ENCODE measurements around the gene PFDN1. TPM values are rescaled to one million over a fixed set of nuclear protein-coding genes. Genes with fewer than 3 reads are reported as not detected.

The PFDN1 gene
- total and polyA plus RNA-seq, 10 of the 15 experiments (the other 5 are each of a cell fraction or from before 2014, with no cell fraction given): 62.9 to 193 (median 102) TPM

DNA sequence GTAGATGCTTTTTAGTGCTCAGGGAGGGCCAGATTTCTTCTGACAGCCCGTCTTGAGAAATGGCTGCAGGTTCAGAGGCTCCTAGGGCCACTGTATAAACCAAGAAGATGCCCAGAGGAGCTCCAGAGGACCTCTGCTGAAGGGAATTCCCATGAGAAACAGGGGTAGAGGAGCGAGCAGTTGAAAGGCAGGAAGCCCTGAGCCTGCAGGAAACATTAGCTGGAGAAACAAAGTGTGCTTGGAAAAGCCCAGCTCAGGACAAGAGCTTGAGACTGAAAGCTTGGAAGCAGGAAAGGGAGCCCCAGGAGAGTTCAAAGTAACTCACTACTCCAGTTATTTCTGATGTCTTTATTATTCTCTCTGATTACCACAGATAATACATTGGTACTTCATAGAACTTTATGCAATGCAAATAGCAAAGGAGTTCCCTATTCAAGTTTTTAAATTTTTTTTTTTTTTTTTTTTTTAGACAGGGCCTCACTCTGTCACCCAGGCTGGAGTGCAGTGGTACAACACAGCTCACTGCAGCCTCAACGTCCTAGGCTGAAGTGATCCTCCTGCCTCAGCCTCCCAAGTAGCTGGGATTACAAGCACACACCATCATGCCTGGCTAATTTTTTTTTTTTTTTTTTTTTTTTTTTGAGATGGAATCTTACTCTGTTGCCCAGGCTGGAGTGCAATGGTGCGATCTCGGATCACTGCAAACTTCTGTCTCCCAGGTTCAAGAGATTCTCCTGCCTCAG is 27.0 kb upstream of the PFDN1 start (continued):
- TF ChIP-seq, protein P1, sequence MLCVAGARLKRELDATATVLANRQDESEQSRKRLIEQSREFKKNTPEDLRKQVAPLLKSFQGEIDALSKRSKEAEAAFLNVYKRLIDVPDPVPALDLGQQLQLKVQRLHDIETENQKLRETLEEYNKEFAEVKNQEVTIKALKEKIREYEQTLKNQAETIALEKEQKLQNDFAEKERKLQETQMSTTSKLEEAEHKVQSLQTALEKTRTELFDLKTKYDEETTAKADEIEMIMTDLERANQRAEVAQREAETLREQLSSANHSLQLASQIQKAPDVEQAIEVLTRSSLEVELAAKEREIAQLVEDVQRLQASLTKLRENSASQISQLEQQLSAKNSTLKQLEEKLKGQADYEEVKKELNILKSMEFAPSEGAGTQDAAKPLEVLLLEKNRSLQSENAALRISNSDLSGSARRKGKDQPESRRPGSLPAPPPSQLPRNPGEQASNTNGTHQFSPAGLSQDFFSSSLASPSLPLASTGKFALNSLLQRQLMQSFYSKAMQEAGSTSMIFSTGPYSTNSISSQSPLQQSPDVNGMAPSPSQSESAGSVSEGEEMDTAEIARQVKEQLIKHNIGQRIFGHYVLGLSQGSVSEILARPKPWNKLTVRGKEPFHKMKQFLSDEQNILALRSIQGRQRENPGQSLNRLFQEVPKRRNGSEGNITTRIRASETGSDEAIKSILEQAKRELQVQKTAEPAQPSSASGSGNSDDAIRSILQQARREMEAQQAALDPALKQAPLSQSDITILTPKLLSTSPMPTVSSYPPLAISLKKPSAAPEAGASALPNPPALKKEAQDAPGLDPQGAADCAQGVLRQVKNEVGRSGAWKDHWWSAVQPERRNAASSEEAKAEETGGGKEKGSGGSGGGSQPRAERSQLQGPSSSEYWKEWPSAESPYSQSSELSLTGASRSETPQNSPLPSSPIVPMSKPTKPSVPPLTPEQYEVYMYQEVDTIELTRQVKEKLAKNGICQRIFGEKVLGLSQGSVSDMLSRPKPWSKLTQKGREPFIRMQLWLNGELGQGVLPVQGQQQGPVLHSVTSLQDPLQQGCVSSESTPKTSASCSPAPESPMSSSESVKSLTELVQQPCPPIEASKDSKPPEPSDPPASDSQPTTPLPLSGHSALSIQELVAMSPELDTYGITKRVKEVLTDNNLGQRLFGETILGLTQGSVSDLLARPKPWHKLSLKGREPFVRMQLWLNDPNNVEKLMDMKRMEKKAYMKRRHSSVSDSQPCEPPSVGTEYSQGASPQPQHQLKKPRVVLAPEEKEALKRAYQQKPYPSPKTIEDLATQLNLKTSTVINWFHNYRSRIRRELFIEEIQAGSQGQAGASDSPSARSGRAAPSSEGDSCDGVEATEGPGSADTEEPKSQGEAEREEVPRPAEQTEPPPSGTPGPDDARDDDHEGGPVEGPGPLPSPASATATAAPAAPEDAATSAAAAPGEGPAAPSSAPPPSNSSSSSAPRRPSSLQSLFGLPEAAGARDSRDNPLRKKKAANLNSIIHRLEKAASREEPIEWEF (IDR thresholded peaks at IDR 0.05; ENCODE audit: insufficient replicate concordance, low read depth, low read length): no peak
- TF ChIP-seq, protein P2, sequence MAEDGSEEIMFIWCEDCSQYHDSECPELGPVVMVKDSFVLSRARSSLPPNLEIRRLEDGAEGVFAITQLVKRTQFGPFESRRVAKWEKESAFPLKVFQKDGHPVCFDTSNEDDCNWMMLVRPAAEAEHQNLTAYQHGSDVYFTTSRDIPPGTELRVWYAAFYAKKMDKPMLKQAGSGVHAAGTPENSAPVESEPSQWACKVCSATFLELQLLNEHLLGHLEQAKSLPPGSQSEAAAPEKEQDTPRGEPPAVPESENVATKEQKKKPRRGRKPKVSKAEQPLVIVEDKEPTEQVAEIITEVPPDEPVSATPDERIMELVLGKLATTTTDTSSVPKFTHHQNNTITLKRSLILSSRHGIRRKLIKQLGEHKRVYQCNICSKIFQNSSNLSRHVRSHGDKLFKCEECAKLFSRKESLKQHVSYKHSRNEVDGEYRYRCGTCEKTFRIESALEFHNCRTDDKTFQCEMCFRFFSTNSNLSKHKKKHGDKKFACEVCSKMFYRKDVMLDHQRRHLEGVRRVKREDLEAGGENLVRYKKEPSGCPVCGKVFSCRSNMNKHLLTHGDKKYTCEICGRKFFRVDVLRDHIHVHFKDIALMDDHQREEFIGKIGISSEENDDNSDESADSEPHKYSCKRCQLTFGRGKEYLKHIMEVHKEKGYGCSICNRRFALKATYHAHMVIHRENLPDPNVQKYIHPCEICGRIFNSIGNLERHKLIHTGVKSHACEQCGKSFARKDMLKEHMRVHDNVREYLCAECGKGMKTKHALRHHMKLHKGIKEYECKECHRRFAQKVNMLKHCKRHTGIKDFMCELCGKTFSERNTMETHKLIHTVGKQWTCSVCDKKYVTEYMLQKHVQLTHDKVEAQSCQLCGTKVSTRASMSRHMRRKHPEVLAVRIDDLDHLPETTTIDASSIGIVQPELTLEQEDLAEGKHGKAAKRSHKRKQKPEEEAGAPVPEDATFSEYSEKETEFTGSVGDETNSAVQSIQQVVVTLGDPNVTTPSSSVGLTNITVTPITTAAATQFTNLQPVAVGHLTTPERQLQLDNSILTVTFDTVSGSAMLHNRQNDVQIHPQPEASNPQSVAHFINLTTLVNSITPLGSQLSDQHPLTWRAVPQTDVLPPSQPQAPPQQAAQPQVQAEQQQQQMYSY (CRISPR knock-in tag; IDR thresholded peaks at IDR 0.05): no peak
- TF ChIP-seq ZNF622 (IDR thresholded peaks at IDR 0.05) (no peak), CBX3 (IDR thresholded peaks at IDR 0.05; ENCODE audit: borderline replicate concordance, low read depth) (no peak), TCF12 (IDR thresholded peaks at IDR 0.05; ENCODE audit: low read depth, low read length) (no peak), RAD21 (IDR thresholded peaks at IDR 0.05; ENCODE audit: insufficient read depth, low read depth, low read length) (no peak), WRNIP1 (IDR thresholded peaks at IDR 0.05; ENCODE audit: borderline replicate concordance, low read depth, low read length) (no peak)
- TF ChIP-seq, protein P3, sequence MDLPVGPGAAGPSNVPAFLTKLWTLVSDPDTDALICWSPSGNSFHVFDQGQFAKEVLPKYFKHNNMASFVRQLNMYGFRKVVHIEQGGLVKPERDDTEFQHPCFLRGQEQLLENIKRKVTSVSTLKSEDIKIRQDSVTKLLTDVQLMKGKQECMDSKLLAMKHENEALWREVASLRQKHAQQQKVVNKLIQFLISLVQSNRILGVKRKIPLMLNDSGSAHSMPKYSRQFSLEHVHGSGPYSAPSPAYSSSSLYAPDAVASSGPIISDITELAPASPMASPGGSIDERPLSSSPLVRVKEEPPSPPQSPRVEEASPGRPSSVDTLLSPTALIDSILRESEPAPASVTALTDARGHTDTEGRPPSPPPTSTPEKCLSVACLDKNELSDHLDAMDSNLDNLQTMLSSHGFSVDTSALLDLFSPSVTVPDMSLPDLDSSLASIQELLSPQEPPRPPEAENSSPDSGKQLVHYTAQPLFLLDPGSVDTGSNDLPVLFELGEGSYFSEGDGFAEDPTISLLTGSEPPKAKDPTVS (IDR thresholded peaks at IDR 0.05; ENCODE audit: low read depth, low read length): no peak
- TF ChIP-seq, protein P4, sequence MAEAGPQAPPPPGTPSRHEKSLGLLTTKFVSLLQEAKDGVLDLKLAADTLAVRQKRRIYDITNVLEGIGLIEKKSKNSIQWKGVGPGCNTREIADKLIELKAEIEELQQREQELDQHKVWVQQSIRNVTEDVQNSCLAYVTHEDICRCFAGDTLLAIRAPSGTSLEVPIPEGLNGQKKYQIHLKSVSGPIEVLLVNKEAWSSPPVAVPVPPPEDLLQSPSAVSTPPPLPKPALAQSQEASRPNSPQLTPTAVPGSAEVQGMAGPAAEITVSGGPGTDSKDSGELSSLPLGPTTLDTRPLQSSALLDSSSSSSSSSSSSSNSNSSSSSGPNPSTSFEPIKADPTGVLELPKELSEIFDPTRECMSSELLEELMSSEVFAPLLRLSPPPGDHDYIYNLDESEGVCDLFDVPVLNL (IDR thresholded peaks at IDR 0.05; ENCODE audit: low read depth, low read length): no peak
